Measurements from ENCODE around the gene CAMK1D.

The CAMK1D gene

GRCh38 chr10:12873172-12873571 is 523.8 kb downstream of the CAMK1D start:
- DNase-seq = no peak

GRCh38 chr10:12874501-12874900 is 525.2 kb downstream of the CAMK1D start:
- no peak for DNase-seq

GRCh38 chr10:12875100-12875499 is 525.8 kb downstream of the CAMK1D start:
- DNase-seq = no peak

GRCh38 chr10:12876266-12876665 is 526.9 kb downstream of the CAMK1D start:
- no peak for DNase-seq

GRCh38 chr10:12877150-12877549 is 527.8 kb downstream of the CAMK1D start:
- no peak for DNase-seq

- no peak for DNase-seq
These were observed 531.1 kb downstream of the CAMK1D start for GRCh38 chr10:12880423-12880822.

GRCh38 chr10:12884851-12885250 is 535.5 kb downstream of the CAMK1D start:
- DNase-seq = no peak
